Measurements from ENCODE around the gene BAZ1B.
"Not testable (repeated sequence)": the region's sequence is repeated elsewhere in the genome, so short reads cannot be mapped to it uniquely, and the experiment has no call there.

Gene BAZ1B

DNA sequence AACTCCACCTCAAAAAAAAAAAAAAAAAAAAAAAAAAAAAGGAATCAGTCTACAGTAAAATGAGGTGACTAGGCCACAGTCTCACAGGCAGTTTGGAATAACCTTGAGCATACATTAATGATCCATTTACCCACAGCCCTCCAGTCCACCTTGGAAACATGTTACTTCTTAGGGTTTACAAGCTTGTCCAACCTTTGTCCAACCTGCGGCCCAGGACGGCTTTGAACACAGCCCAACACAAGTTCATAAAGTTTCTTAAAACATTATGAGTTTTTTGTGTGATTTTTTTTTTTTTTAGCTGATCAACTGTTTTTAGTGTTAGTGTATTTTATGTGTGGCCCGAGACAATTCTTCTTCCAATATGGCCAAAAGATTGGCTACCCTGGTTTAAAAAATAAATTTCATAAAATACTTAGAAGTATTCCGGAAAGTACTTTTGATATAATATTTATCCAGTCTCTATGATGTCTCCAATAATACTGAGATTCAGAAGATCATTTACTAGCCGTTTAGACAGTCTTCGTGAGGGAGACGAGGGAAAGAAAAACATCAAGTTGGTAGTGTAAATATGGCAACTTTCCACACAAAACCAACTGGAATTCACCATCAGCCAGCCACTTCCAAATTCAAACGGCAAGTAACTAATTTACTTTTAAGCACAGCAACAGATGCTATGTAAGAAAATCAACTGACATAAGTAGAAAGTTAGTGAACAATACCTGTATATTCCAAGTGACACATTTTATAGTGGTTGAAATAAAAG lies 9.9 kb downstream of the BAZ1B start:
- DNase-seq (ENCODE audit: low read depth in 1 of 2, low spot score in 1 of 2), result no peak
- TF ChIP-seq JUND (IDR thresholded peaks at IDR 0.05; ENCODE audit: low read depth), result no peak
- in situ Hi-C loops (cut with HindIII; ENCODE audit: low pct_unique_long_range_greater_than_20kb, low sequenced_read_pairs), result no loop called here

DNA sequence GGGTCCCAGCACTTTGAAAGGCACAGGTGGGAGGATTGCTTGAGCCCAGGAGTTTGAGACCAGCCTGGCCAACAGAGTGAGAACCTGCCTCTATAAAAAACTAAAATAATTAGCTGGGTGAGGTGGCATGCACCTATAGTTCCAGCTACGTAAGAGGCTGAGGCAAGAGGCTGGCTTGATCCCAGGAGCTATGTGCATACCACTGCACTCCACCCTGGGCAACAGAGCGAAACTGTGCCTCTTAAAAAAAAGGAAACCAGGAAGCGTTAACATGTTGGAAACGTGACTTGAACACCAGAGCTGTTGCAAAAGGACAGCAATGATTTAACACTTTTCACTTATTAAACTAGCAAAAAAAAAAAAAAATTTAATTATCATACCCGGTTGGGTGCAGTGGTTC lies 12.6 kb downstream of the BAZ1B start:
- in situ Hi-C loops (cut with HindIII; ENCODE audit: low pct_unique_long_range_greater_than_20kb, low sequenced_read_pairs), result no loop called here

GRCh38 chr7:73507556-73507955 lies 14.5 kb downstream of the BAZ1B start:
- TF ChIP-seq JUND (IDR thresholded peaks at IDR 0.05; ENCODE audit: low read depth), result no peak
- in situ Hi-C loops (cut with HindIII; ENCODE audit: low pct_unique_long_range_greater_than_20kb, low sequenced_read_pairs), result no loop called here
- no peak for DNase-seq (ENCODE audit: low read depth in 1 of 2, low spot score in 1 of 2)

More for the DNA sequence above, 12.6 kb downstream of the BAZ1B start:
- DNase-seq (ENCODE audit: low read depth in 1 of 2, low spot score in 1 of 2), result no peak
- TF ChIP-seq JUND (IDR thresholded peaks at IDR 0.05; ENCODE audit: low read depth), result no peak

DNA sequence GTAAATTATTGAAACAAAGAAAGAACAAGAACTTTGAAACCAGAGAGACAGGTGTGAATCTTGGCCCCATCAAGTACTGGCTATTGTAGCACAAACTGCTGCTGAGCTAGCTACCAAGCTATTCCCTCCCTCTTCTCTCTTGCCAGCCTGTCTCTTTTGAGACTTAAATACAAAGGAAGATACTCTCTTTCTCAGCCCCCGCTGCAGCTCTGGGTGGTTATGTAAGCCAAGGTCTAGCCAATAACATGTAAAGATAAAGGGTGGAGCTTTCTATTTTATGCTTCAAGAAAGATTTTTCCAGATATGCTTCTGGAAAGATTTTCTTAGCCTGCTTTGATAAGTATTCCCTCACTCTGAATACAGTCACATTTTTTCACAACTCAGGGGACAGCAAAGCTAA lies 17.2 kb downstream of the BAZ1B start:
- TF ChIP-seq JUND (IDR thresholded peaks at IDR 0.05; ENCODE audit: low read depth), result no peak
- in situ Hi-C loops (cut with HindIII; ENCODE audit: low pct_unique_long_range_greater_than_20kb, low sequenced_read_pairs), result no loop called here
- DNase-seq (ENCODE audit: low read depth in 1 of 2, low spot score in 1 of 2), result no peak

DNA sequence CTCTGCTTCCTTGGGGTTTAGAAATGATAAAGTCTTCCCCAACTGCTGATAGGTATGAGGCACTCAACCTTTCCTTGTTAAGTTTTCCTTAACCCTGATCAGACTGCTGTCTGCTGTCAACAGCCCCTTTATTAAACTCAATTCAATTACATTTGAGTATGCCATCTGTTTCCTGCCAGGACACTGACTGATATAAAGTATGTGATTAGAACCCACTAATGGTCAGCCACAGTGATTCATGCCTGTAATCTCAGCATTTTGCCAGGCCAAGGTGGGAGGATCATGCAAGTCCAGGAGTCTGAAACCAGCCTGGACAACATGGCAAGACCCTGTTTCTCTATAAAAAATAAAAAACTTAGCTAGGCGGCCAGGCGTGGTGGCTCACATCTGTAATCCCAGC lies 18.1 kb downstream of the BAZ1B start:
- in situ Hi-C loops (cut with HindIII; ENCODE audit: low pct_unique_long_range_greater_than_20kb, low sequenced_read_pairs), result no loop called here
- DNase-seq (ENCODE audit: low read depth in 1 of 2, low spot score in 1 of 2), result no peak
- no peak for TF ChIP-seq JUND (IDR thresholded peaks at IDR 0.05; ENCODE audit: low read depth)

DNA sequence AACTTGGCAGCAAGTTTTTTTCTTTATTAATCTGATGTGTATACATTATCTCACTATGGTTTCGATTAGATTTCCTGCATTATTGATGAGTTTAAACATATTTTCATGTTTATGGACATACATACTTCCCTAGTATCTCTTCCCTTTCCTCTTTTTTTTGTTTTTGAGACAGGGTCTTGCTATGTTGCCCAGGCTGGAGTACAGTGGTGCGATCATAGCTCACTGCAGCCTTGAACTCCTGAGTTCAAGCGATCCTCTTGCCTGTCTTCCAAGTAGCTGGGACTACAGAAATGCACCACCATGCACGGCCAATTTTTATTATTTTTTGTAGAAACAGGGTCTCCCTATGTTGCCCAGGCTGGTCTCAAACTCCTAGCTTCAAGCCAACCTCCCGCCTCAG lies 18.9 kb downstream of the BAZ1B start:
- no peak for DNase-seq (ENCODE audit: low read depth in 1 of 2, low spot score in 1 of 2)
- in situ Hi-C loops (cut with HindIII; ENCODE audit: low pct_unique_long_range_greater_than_20kb, low sequenced_read_pairs), result no loop called here
- TF ChIP-seq JUND (IDR thresholded peaks at IDR 0.05; ENCODE audit: low read depth), result no peak

DNA sequence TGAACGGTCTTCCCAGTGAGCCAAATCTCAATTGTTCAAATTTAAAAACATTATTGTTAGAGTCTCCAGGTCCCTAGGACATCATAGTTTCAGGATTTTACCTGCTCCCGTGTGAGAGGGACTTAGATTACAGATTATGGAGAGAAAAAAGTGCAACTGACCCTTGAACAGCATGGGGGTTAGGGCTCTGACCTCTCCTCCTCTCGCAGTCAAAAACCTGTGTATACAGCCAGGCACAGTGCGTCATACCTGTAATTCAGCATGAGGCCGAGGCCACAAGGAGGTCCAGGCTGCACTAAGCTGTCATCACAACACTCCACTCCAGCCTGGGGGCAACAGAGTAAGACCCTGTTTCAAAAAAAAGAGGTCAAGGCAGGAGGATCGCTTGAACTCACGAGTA lies 25.5 kb downstream of the BAZ1B start:
- DNase-seq (ENCODE audit: low read depth in 1 of 2, low spot score in 1 of 2), result no peak
- in situ Hi-C loops (cut with HindIII; ENCODE audit: low pct_unique_long_range_greater_than_20kb, low sequenced_read_pairs), result no loop called here
- no peak for TF ChIP-seq JUND (IDR thresholded peaks at IDR 0.05; ENCODE audit: low read depth)

GRCh38 chr7:73495507-73495906 lies 26.6 kb downstream of the BAZ1B start:
- DNase-seq (ENCODE audit: low read depth in 1 of 2, low spot score in 1 of 2); in situ Hi-C loops (cut with HindIII; ENCODE audit: low pct_unique_long_range_greater_than_20kb, low sequenced_read_pairs): not testable (repeated sequence)

GRCh38 chr7:73489976-73490375 lies 32.1 kb downstream of the BAZ1B start:
- no peak for DNase-seq (ENCODE audit: low read depth in 1 of 2, low spot score in 1 of 2)
- in situ Hi-C loops (cut with HindIII; ENCODE audit: low pct_unique_long_range_greater_than_20kb, low sequenced_read_pairs), result no loop called here
- TF ChIP-seq JUND (IDR thresholded peaks at IDR 0.05; ENCODE audit: low read depth), result no peak

GRCh38 chr7:73487486-73487885 lies 34.6 kb downstream of the BAZ1B start:
- no peak for DNase-seq (ENCODE audit: low read depth in 1 of 2, low spot score in 1 of 2)
- TF ChIP-seq JUND (IDR thresholded peaks at IDR 0.05; ENCODE audit: low read depth), result no peak
- in situ Hi-C loops (cut with HindIII; ENCODE audit: low pct_unique_long_range_greater_than_20kb, low sequenced_read_pairs), result no loop called here

DNA sequence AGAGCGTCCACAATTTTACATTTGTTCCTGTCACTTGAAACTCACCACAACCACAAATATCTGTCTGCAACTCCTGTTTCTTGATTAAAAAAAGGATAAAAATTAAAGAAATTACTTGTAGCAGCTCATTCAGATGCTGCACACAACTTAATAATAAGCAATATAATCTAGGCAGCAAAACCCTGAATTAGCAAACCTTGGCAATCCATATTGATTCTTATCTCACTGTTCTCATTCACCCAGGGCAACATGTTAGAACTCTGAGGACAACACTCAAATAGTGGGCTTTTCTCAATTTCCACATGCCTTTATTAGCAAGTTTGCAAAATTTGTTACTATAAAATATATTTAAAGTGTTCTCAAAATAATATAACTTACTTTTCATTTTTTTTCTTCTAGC lies 38.9 kb downstream of the BAZ1B start:
- in situ Hi-C loops (cut with HindIII; ENCODE audit: low pct_unique_long_range_greater_than_20kb, low sequenced_read_pairs), result no loop called here
- no peak for DNase-seq (ENCODE audit: low read depth in 1 of 2, low spot score in 1 of 2)
- no peak for TF ChIP-seq JUND (IDR thresholded peaks at IDR 0.05; ENCODE audit: low read depth)

GRCh38 chr7:73482746-73483145 lies 39.3 kb downstream of the BAZ1B start:
- no peak for TF ChIP-seq JUND (IDR thresholded peaks at IDR 0.05; ENCODE audit: low read depth)
- DNase-seq (ENCODE audit: low read depth in 1 of 2, low spot score in 1 of 2), result no peak
- in situ Hi-C loops (cut with HindIII; ENCODE audit: low pct_unique_long_range_greater_than_20kb, low sequenced_read_pairs), result no loop called here

GRCh38 chr7:73481521-73481920 lies 40.6 kb downstream of the BAZ1B start:
- DNase-seq (ENCODE audit: low read depth in 1 of 2, low spot score in 1 of 2); in situ Hi-C loops (cut with HindIII; ENCODE audit: low pct_unique_long_range_greater_than_20kb, low sequenced_read_pairs): not testable (repeated sequence)

DNA sequence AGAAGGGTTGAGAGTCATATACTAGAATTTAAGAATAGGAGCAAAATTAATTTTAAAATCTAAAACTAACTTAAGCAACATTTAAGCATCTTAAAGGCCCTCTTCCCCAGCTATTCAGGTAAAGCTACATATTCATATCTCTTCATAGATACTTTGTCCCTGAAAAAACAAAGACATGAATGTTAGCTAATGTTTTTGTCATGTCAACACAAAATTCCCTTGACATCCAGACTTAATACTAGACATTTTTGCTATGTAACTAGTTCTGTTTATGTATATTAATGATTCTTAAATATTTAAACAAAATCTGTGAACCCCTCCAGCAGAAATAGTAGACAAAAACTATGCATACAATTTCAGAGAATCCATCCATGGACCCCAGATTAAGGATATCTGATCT lies 43.5 kb downstream of the BAZ1B start:
- no peak for DNase-seq (ENCODE audit: low read depth in 1 of 2, low spot score in 1 of 2)
- TF ChIP-seq JUND (IDR thresholded peaks at IDR 0.05; ENCODE audit: low read depth), result no peak
- in situ Hi-C loops (cut with HindIII; ENCODE audit: low pct_unique_long_range_greater_than_20kb, low sequenced_read_pairs), result no loop called here

Measured in T47D (cell line).